ENCODE data around the gene FOXP1.

Gene FOXP1

GRCh38 chr3:71005702-71006321 lies 577.7 kb downstream of the FOXP1 start:
- Histone ChIP-seq H3K27ac (ENCODE audit: low read depth, low read length) (no peak overlapping the region), H3K9me3 (ENCODE audit: control insufficient read depth, insufficient read depth, low read length) (no peaks in the 10 kb centered on the region), H3K27me3 (ENCODE audit: control insufficient read depth, insufficient read depth, low read length) (peaks cover 3% of the 10 kb centered on the region; the same call in 1 of the 2 replicates), H3K4me1 (ENCODE audit: control insufficient read depth, insufficient read depth, low read length) (peaks cover 33% of the 10 kb centered on the region), H3K9ac (ENCODE audit: low read depth, low read length) (no peak overlapping the region), H3K36me3 (ENCODE audit: control insufficient read depth, insufficient read depth, low read length) (no peaks in the 10 kb centered on the region), H3K4me3 (ENCODE audit: low read depth, low read length) (no peak overlapping the region)

- Histone ChIP-seq H3K4me1 (ENCODE audit: control insufficient read depth, insufficient read depth, low read length) (peaks cover 31% of the 10 kb centered on the region), H3K27ac (ENCODE audit: low read depth, low read length) (no peak overlapping the region), H3K27me3 (ENCODE audit: control insufficient read depth, insufficient read depth, low read length) (peaks cover 2% of the 10 kb centered on the region; the same call in 1 of the 2 replicates), H3K9me3 (ENCODE audit: control insufficient read depth, insufficient read depth, low read length) (no peaks in the 10 kb centered on the region), H3K36me3 (ENCODE audit: control insufficient read depth, insufficient read depth, low read length) (0 out of 2 replicates have a peak, but pooled peaks cover 3% of the 10 kb centered on the region), H3K4me3 (ENCODE audit: low read depth, low read length) (no peak overlapping the region), H3K9ac (ENCODE audit: low read depth, low read length) (no peak overlapping the region)
These were observed 580.0 kb downstream of the FOXP1 start for GRCh38 chr3:71003511-71003910.

- Histone ChIP-seq H3K36me3 (ENCODE audit: control insufficient read depth, insufficient read depth, low read length) (0 out of 2 replicates have a peak, but pooled peaks cover 3% of the 10 kb centered on the region), H3K4me3 (ENCODE audit: low read depth, low read length) (no peak overlapping the region), H3K27ac (ENCODE audit: low read depth, low read length) (no peak overlapping the region)
These were observed 581.2 kb downstream of the FOXP1 start for GRCh38 chr3:71002298-71002697.

GRCh38 chr3:71001303-71001830 lies 582.2 kb downstream of the FOXP1 start:
- H3K9me3 ChIP-seq (ENCODE audit: control insufficient read depth, insufficient read depth, low read length): no peaks in the 10 kb centered on the region
- H3K36me3 ChIP-seq (ENCODE audit: control insufficient read depth, insufficient read depth, low read length): 0 out of 2 replicates have a peak, but pooled peaks cover 3% of the 10 kb centered on the region
- no peak overlapping the region for H3K9ac ChIP-seq (ENCODE audit: low read depth, low read length)
- H3K27ac ChIP-seq (ENCODE audit: low read depth, low read length): no peak overlapping the region
- no peaks in the 10 kb centered on the region for H3K27me3 ChIP-seq (ENCODE audit: control insufficient read depth, insufficient read depth, low read length)
- H3K4me1 ChIP-seq (ENCODE audit: control insufficient read depth, insufficient read depth, low read length): peaks cover 15% of the 10 kb centered on the region
- no peak overlapping the region for H3K4me3 ChIP-seq (ENCODE audit: low read depth, low read length)

More at GRCh38 chr3:71002298-71002697, 581.2 kb downstream of the FOXP1 start:
- no peaks in the 10 kb centered on the region for H3K27me3 ChIP-seq (ENCODE audit: control insufficient read depth, insufficient read depth, low read length)
- H3K4me1 ChIP-seq (ENCODE audit: control insufficient read depth, insufficient read depth, low read length): peaks cover 19% of the 10 kb centered on the region
- no peak overlapping the region for H3K9ac ChIP-seq (ENCODE audit: low read depth, low read length)
- no peaks in the 10 kb centered on the region for H3K9me3 ChIP-seq (ENCODE audit: control insufficient read depth, insufficient read depth, low read length)

- H3K9ac ChIP-seq (ENCODE audit: low read depth, low read length): no peak overlapping the region
- H3K4me1 ChIP-seq (ENCODE audit: control insufficient read depth, insufficient read depth, low read length): peaks cover 15% of the 10 kb centered on the region
- H3K27ac ChIP-seq (ENCODE audit: low read depth, low read length): no peak overlapping the region
- H3K27me3 ChIP-seq (ENCODE audit: control insufficient read depth, insufficient read depth, low read length): no peaks in the 10 kb centered on the region
- H3K9me3 ChIP-seq (ENCODE audit: control insufficient read depth, insufficient read depth, low read length): no peaks in the 10 kb centered on the region
- H3K36me3 ChIP-seq (ENCODE audit: control insufficient read depth, insufficient read depth, low read length): 0 out of 2 replicates have a peak, but pooled peaks cover 3% of the 10 kb centered on the region
- H3K4me3 ChIP-seq (ENCODE audit: low read depth, low read length): no peak overlapping the region
These were observed 583.0 kb downstream of the FOXP1 start for GRCh38 chr3:71000483-71000882.

- H3K27me3 ChIP-seq (ENCODE audit: control insufficient read depth, insufficient read depth, low read length): no peaks in the 10 kb centered on the region
- peaks cover 15% of the 10 kb centered on the region for H3K4me1 ChIP-seq (ENCODE audit: control insufficient read depth, insufficient read depth, low read length)
- H3K36me3 ChIP-seq (ENCODE audit: control insufficient read depth, insufficient read depth, low read length): 0 out of 2 replicates have a peak, but pooled peaks cover 3% of the 10 kb centered on the region
- no peak overlapping the region for H3K9ac ChIP-seq (ENCODE audit: low read depth, low read length)
- no peak overlapping the region for H3K27ac ChIP-seq (ENCODE audit: low read depth, low read length)
- no peaks in the 10 kb centered on the region for H3K9me3 ChIP-seq (ENCODE audit: control insufficient read depth, insufficient read depth, low read length)
- no peak overlapping the region for H3K4me3 ChIP-seq (ENCODE audit: low read depth, low read length)
These were observed 583.8 kb downstream of the FOXP1 start for GRCh38 chr3:70999730-71000129.

GRCh38 chr3:70996082-70996481 lies 587.4 kb downstream of the FOXP1 start:
- no peaks in the 10 kb centered on the region for H3K27me3 ChIP-seq (ENCODE audit: control insufficient read depth, insufficient read depth, low read length)
- no peak overlapping the region for H3K9ac ChIP-seq (ENCODE audit: low read depth, low read length)
- H3K4me1 ChIP-seq (ENCODE audit: control insufficient read depth, insufficient read depth, low read length): peaks cover 2% of the 10 kb centered on the region
- no peak overlapping the region for H3K4me3 ChIP-seq (ENCODE audit: low read depth, low read length)
- no peak overlapping the region for H3K27ac ChIP-seq (ENCODE audit: low read depth, low read length)
- H3K9me3 ChIP-seq (ENCODE audit: control insufficient read depth, insufficient read depth, low read length): no peaks in the 10 kb centered on the region
- 0 out of 2 replicates have a peak, but pooled peaks cover 3% of the 10 kb centered on the region for H3K36me3 ChIP-seq (ENCODE audit: control insufficient read depth, insufficient read depth, low read length)

- H3K4me3 ChIP-seq (ENCODE audit: low read depth, low read length): no peak overlapping the region
- H3K4me1 ChIP-seq (ENCODE audit: control insufficient read depth, insufficient read depth, low read length): no peaks in the 10 kb centered on the region
- H3K9me3 ChIP-seq (ENCODE audit: control insufficient read depth, insufficient read depth, low read length): no peaks in the 10 kb centered on the region
- no peaks in the 10 kb centered on the region for H3K36me3 ChIP-seq (ENCODE audit: control insufficient read depth, insufficient read depth, low read length)
- H3K27me3 ChIP-seq (ENCODE audit: control insufficient read depth, insufficient read depth, low read length): no peaks in the 10 kb centered on the region
- H3K27ac ChIP-seq (ENCODE audit: low read depth, low read length): no peak overlapping the region
- no peak overlapping the region for H3K9ac ChIP-seq (ENCODE audit: low read depth, low read length)
These were observed 588.9 kb downstream of the FOXP1 start for GRCh38 chr3:70994644-70995043.

GRCh38 chr3:70992562-70993204 lies 590.8 kb downstream of the FOXP1 start:
- H3K36me3 ChIP-seq (ENCODE audit: control insufficient read depth, insufficient read depth, low read length): peaks cover 7% of the 10 kb centered on the region; the same call in 1 of the 2 replicates
- H3K27ac ChIP-seq (ENCODE audit: low read depth, low read length): no peak overlapping the region
- no peaks in the 10 kb centered on the region for H3K4me1 ChIP-seq (ENCODE audit: control insufficient read depth, insufficient read depth, low read length)
- H3K4me3 ChIP-seq (ENCODE audit: low read depth, low read length): no peak overlapping the region
- no peaks in the 10 kb centered on the region for H3K9me3 ChIP-seq (ENCODE audit: control insufficient read depth, insufficient read depth, low read length)
- H3K27me3 ChIP-seq (ENCODE audit: control insufficient read depth, insufficient read depth, low read length): no peaks in the 10 kb centered on the region
- no peak overlapping the region for H3K9ac ChIP-seq (ENCODE audit: low read depth, low read length)

- H3K9me3 ChIP-seq (ENCODE audit: control insufficient read depth, insufficient read depth, low read length): no peaks in the 10 kb centered on the region
These were observed 591.4 kb downstream of the FOXP1 start for GRCh38 chr3:70992131-70992530.

GRCh38 chr3:70990723-70991122 lies 592.8 kb downstream of the FOXP1 start:
- H3K4me3 ChIP-seq (ENCODE audit: low read depth, low read length): no peak overlapping the region
- H3K36me3 ChIP-seq (ENCODE audit: control insufficient read depth, insufficient read depth, low read length): peaks cover 19% of the 10 kb centered on the region
- no peak overlapping the region for H3K27ac ChIP-seq (ENCODE audit: low read depth, low read length)
- peaks cover 3% of the 10 kb centered on the region; the same call in 1 of the 2 replicates for H3K4me1 ChIP-seq (ENCODE audit: control insufficient read depth, insufficient read depth, low read length)
- no peaks in the 10 kb centered on the region for H3K9me3 ChIP-seq (ENCODE audit: control insufficient read depth, insufficient read depth, low read length)
- no peaks in the 10 kb centered on the region for H3K27me3 ChIP-seq (ENCODE audit: control insufficient read depth, insufficient read depth, low read length)
- H3K9ac ChIP-seq (ENCODE audit: low read depth, low read length): no peak overlapping the region

More at GRCh38 chr3:70992131-70992530, 591.4 kb downstream of the FOXP1 start:
- H3K9ac ChIP-seq (ENCODE audit: low read depth, low read length): no peak overlapping the region
- no peaks in the 10 kb centered on the region for H3K4me1 ChIP-seq (ENCODE audit: control insufficient read depth, insufficient read depth, low read length)
- H3K27me3 ChIP-seq (ENCODE audit: control insufficient read depth, insufficient read depth, low read length): no peaks in the 10 kb centered on the region
- H3K36me3 ChIP-seq (ENCODE audit: control insufficient read depth, insufficient read depth, low read length): peaks cover 12% of the 10 kb centered on the region
- no peak overlapping the region for H3K4me3 ChIP-seq (ENCODE audit: low read depth, low read length)
- H3K27ac ChIP-seq (ENCODE audit: low read depth, low read length): no peak overlapping the region
